Testis (tissue), 2 donors: Measurements from ENCODE around the gene BAHCC1.

Experiments used
- POLR2A ChIP-seq: fragments of 450-650 bp; IDR thresholded peaks from one replicate; pipeline ENCODE4 v1.6.1; 2017; ENCODE audit warnings: antibody characterized with exemption, mild to moderate bottlenecking, moderate library complexity
- TF ChIP-seq, protein P1 (sequence below), 3 experiments: fragments of 450-650 bp in 2 of 3; fragments of 200-600 bp in 1 of 3; sonication (generic) in 1 of 3; IDR thresholded peaks; one replicate each; pipeline ENCODE4 v1.5.1; 2016 to 2019; ENCODE audit warnings: antibody characterized with exemption in 3 of 3, mild to moderate bottlenecking in 2 of 3, moderate library complexity in 1 of 3

DNA sequence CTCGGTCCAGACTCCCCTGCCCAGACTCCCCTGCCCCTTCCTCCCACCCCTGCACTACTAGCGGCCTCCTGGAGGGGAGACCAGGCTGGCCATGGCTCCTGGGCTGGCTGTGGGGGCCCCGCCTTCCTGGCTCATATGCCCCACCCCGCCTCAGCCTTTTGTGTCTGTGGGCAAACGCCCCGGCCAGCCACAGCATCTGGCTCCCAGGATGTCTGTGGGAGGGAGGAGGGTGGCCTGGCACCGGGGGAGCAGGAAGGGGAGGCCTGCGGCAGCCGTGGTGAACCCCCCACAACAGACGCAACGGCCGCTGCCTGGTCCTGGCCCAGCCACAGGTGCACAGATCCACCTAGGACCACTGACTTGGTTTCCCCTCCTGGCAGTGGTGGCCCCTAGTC is 32.9 kb downstream of the BAHCC1 start:
- TF ChIP-seq, protein P1, sequence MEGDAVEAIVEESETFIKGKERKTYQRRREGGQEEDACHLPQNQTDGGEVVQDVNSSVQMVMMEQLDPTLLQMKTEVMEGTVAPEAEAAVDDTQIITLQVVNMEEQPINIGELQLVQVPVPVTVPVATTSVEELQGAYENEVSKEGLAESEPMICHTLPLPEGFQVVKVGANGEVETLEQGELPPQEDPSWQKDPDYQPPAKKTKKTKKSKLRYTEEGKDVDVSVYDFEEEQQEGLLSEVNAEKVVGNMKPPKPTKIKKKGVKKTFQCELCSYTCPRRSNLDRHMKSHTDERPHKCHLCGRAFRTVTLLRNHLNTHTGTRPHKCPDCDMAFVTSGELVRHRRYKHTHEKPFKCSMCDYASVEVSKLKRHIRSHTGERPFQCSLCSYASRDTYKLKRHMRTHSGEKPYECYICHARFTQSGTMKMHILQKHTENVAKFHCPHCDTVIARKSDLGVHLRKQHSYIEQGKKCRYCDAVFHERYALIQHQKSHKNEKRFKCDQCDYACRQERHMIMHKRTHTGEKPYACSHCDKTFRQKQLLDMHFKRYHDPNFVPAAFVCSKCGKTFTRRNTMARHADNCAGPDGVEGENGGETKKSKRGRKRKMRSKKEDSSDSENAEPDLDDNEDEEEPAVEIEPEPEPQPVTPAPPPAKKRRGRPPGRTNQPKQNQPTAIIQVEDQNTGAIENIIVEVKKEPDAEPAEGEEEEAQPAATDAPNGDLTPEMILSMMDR (IDR thresholded peaks at IDR 0.05), result no peak
- no peak for TF ChIP-seq POLR2A
